ENCODE data around the gene NWD2.

DNA sequence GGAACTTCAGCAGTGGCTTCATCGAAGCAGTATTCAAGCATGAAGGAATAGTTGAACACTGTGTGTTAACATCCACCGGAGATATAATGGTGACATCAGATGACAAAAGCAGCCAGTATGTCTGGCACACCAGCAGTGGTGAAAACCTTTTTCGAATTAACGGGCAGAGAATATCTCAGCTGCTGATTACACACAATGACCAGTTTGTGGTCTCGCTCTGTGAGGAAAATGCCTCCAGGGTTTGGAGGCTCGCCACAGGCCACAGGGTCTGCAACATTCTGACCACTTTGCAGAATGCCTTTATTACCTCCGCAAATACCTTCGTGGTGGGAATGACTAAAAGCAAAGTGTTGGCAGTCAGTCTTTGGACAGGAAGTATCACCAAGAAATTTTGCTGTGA lies 201.5 kb downstream of the NWD2 start:
- TF ChIP-seq, protein P1, sequence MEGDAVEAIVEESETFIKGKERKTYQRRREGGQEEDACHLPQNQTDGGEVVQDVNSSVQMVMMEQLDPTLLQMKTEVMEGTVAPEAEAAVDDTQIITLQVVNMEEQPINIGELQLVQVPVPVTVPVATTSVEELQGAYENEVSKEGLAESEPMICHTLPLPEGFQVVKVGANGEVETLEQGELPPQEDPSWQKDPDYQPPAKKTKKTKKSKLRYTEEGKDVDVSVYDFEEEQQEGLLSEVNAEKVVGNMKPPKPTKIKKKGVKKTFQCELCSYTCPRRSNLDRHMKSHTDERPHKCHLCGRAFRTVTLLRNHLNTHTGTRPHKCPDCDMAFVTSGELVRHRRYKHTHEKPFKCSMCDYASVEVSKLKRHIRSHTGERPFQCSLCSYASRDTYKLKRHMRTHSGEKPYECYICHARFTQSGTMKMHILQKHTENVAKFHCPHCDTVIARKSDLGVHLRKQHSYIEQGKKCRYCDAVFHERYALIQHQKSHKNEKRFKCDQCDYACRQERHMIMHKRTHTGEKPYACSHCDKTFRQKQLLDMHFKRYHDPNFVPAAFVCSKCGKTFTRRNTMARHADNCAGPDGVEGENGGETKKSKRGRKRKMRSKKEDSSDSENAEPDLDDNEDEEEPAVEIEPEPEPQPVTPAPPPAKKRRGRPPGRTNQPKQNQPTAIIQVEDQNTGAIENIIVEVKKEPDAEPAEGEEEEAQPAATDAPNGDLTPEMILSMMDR (conservative IDR thresholded peaks at IDR 0.05; ENCODE audit: low read depth, low read length): no peak
- no peak for TF ChIP-seq EZH2phosphoT487 (IDR thresholded peaks at IDR 0.05; ENCODE audit: borderline replicate concordance, low read length)
